ENCODE data around the gene KANSL2.

DNA sequence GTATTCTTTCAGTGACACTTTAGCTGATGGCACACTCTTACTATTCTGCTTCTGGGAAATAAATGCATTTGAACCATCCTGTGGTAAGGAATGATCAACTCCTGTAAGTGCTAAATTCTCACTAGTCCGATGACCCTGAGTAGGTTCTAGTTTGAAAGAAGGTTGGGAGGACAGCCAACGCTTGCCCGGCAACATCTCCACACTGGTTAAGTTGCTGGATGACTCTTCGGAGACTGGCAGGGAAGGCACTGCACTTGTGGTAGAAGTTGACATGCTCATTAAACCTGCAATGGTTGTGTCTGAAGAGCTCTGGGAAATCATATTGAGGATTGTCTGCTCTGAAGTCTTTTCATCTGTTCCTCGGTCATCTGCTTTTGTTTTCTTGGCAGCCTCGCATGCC, 12.0 kb upstream of the KANSL2 start:
- TF ChIP-seq POLR2A (IDR thresholded peaks at IDR 0.05), result no peak
- TF ChIP-seq, protein P1, sequence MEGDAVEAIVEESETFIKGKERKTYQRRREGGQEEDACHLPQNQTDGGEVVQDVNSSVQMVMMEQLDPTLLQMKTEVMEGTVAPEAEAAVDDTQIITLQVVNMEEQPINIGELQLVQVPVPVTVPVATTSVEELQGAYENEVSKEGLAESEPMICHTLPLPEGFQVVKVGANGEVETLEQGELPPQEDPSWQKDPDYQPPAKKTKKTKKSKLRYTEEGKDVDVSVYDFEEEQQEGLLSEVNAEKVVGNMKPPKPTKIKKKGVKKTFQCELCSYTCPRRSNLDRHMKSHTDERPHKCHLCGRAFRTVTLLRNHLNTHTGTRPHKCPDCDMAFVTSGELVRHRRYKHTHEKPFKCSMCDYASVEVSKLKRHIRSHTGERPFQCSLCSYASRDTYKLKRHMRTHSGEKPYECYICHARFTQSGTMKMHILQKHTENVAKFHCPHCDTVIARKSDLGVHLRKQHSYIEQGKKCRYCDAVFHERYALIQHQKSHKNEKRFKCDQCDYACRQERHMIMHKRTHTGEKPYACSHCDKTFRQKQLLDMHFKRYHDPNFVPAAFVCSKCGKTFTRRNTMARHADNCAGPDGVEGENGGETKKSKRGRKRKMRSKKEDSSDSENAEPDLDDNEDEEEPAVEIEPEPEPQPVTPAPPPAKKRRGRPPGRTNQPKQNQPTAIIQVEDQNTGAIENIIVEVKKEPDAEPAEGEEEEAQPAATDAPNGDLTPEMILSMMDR (IDR thresholded peaks at IDR 0.05), result no peak

Data from testis (tissue), 2 donors.